Psoas muscle (tissue), 8 donors: ENCODE results near the gene LGR5. TPM values are rescaled to one million over a fixed set of nuclear protein-coding genes. Genes with fewer than 3 reads are reported as not detected.
"Not testable (repeated sequence)": the region's sequence is repeated elsewhere in the genome, so short reads cannot be mapped to it uniquely, and the experiment has no call there.

Experiments
- ATAC-seq, 4 donors: fragments of 200-7000 bp; cut with Tn5 transposase; one replicate each; pipeline ENCODE4 v1.9.1; 2020; ENCODE audit warnings: moderate library complexity in 3 of 4, mild to moderate bottlenecking in 2 of 4
- DNase-seq, 2 donors: peaks; one replicate each; pipeline ENCODE4 v3.0.0-alpha.2; 2020
- H3K27ac ChIP-seq: fragments of 200-600 bp; one replicate; pipeline ENCODE4 v1.8.0; 2022
- H3K27me3 ChIP-seq, 3 donors: fragments of 200-600 bp in 1 of 3; one replicate each; pipeline versions ENCODE4 v1.6.1 to v1.8.0; 2013 to 2022; ENCODE audit warnings: low read length in 2 of 3, mild to moderate bottlenecking in 2 of 3, moderate library complexity in 1 of 3; ENCODE audit not compliant: insufficient read depth in 3 of 3
- H3K36me3 ChIP-seq, 2 donors: fragments of 200-600 bp in 1 of 2; one replicate each; pipeline versions ENCODE4 v1.6.1 to v1.8.0; 2013 to 2022; ENCODE audit warnings: low read depth in 1 of 2, mild to moderate bottlenecking in 1 of 2, moderate library complexity in 1 of 2; ENCODE audit not compliant: insufficient read depth in 1 of 2
- H3K4me1 ChIP-seq: fragments of 200-600 bp; one replicate; pipeline ENCODE4 v1.8.0; 2022
- H3K4me3 ChIP-seq: fragments of 200-600 bp; one replicate; pipeline ENCODE4 v1.8.0; 2022; ENCODE audit warnings: mild to moderate bottlenecking
- H3K9me3 ChIP-seq: fragments of 200-600 bp; one replicate; pipeline ENCODE4 v1.8.0; 2022
- CTCF ChIP-seq: fragments of 200-600 bp; IDR thresholded peaks from one replicate; pipeline ENCODE4 v1.8.0; 2022; ENCODE audit warnings: antibody characterized with exemption
- WGBS, 3 donors: extraction: QIAGEN DNeasy Blood & Tissue Kit; methylation state at CpG; one replicate each; pipeline versions ENCODE4 v1.1.6 to v1.1.7; 2013; 5-methylcytosine and 5-hydroxymethylcytosine counted together
- intact Hi-C, 2 donors: fragments of 100-400 bp; cut with DNase I; formaldehyde crosslinking; loops; one replicate each; pipeline versions ENCODE4 v1.11.0 to v1.14.2; 2022
- polyA plus RNA-seq, 3 donors: library from polyadenylated mRNA; stranded (reverse); fragments of 200-250 nt; gene quantifications; one replicate each; pipeline ENCODE4 v1.2.3, GENCODE V29; 2013
- total RNA-seq, 4 donors: library from RNA; stranded (reverse); fragmentation: NEBNext Ultra II Directional in 2 of 4; extraction: Animal tissue kit (Norgen Biotek cat#: 25700) in 2 of 4; gene quantifications; one replicate each; pipeline versions ENCODE4 v1.2.1 to v1.2.4, GENCODE V29; 2021 to 2023
- donor health status: healthy with polysubstance abuse.
- donor health status: DM: no; HTN: no; CAD: no; lungs with moderate emphysema.
- donor health status: Bipolar disorder and iron deficiency.
- donor health status: healthy.
- donor health status: DM: yes; HTN: yes; CAD: no.
- donor health status: DM: no; HTN: no; CAD: no.
- donor health status: DM: no; HTN: no; CAD: no.
- donor health status: DM: yes; HTN: yes; CAD: no.

The LGR5 gene
- total and polyA plus RNA-seq, 7 donors = 0.04 to 19.5 (median 4.9) TPM

- intact Hi-C loops = no loop called here
- H3K9me3 ChIP-seq = no peaks in the 10 kb centered on the region
- TF ChIP-seq CTCF = no peak
- H3K4me3 ChIP-seq = no peak overlapping the region
- peak overlapping the region; percentile 67 for H3K27ac ChIP-seq
- DNase-seq (no peak), ATAC-seq (no peak)
- H3K36me3 ChIP-seq = no peaks in the 10 kb centered on the region
- 9 to 45% (median 20%) methylated on average over 1 of the region's 1 CpG for WGBS, 3 donors
- no peaks in the 10 kb centered on the region for H3K27me3 ChIP-seq
- H3K4me1 ChIP-seq = peaks cover 21% of the 10 kb centered on the region
These were observed 38.7 kb downstream of the LGR5 start for GRCh38 chr12:71478270-71478669.

- WGBS, 3 donors = 37 to 60% (median 39%) methylated on average over 8 of the region's 8 CpGs
- no peaks in the 10 kb centered on the region for H3K27me3 ChIP-seq
- peak; percentile 13 for TF ChIP-seq CTCF
- peak overlapping the region; percentile 75 for H3K27ac ChIP-seq
- no peak for DNase-seq
- intact Hi-C loops = loop anchor here in 1 of 2 donors (5.0 kb wide), 1 partner anchor 42 kb away; no protein-coding TSS in a partner anchor
- H3K4me1 ChIP-seq = peaks cover 8% of the 10 kb centered on the region
- H3K36me3 ChIP-seq = no peaks in the 10 kb centered on the region
- H3K9me3 ChIP-seq = no peaks in the 10 kb centered on the region
- peak overlapping the region; percentile 52 for H3K4me3 ChIP-seq
- ATAC-seq = peak; percentile 76 to 94 (median 91)
These were observed 44.8 kb downstream of the LGR5 start for GRCh38 chr12:71484272-71484905.

- ATAC-seq, H3K36me3 ChIP-seq, DNase-seq, intact Hi-C loops, H3K27me3 ChIP-seq, H3K9me3 ChIP-seq, H3K4me1 ChIP-seq, H3K27ac ChIP-seq, H3K4me3 ChIP-seq: not testable (repeated sequence)
- WGBS, 3 donors = 63 to 97% (median 93%) methylated on average over 2 of the region's 2 CpGs
These were observed 51.2 kb downstream of the LGR5 start for GRCh38 chr12:71490844-71491243.

GRCh38 chr12:71492604-71493003, 53.0 kb downstream of the LGR5 start:
- ATAC-seq (no peak), DNase-seq (no peak)
- no peak overlapping the region for H3K27ac ChIP-seq
- no peak for TF ChIP-seq CTCF
- peaks cover 7% of the 10 kb centered on the region for H3K9me3 ChIP-seq
- no peak overlapping the region for H3K4me3 ChIP-seq
- H3K36me3 ChIP-seq = no peaks in the 10 kb centered on the region
- no peaks in the 10 kb centered on the region for H3K4me1 ChIP-seq
- no peaks in the 10 kb centered on the region for H3K27me3 ChIP-seq
- WGBS, 3 donors = 81 to 83% (median 82%) methylated on average over 2 of the region's 2 CpGs
- intact Hi-C loops = no loop called here

DNA sequence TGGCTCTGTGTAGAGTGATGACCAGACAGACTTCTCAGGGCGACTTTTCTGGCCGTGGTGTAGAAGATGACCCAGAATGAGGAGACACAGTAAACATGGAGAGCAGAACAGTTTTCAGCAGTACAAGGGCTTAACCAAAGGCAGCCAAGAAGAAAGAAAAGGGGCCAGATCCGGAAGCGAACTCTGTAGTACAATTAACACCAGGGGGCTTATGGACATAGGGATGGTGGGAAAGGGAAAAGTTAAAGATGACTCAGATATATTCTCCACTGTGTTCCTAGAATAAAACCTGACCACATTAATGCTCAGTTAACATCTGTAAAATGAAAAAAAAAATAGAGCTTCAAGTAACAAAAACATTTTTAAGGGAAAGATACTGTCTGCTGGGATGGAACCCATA, 60.2 kb downstream of the LGR5 start:
- Histone ChIP-seq H3K4me1 (no peaks in the 10 kb centered on the region), H3K27me3 (no peaks in the 10 kb centered on the region), H3K4me3 (no peak overlapping the region), H3K27ac (no peak overlapping the region), H3K36me3 (no peaks in the 10 kb centered on the region), H3K9me3 (peaks cover 6% of the 10 kb centered on the region)
- no peak for DNase-seq
- ATAC-seq = no peak
- intact Hi-C loops = no loop called here
- no peak for TF ChIP-seq CTCF
- 92 to 98% (median 96%) methylated on average over 4 of the region's 4 CpGs for WGBS, 3 donors
